Testis (tissue), 3 donors: Measurements from ENCODE around the gene PNO1. TPM values are rescaled to one million over a fixed set of nuclear protein-coding genes. Genes with fewer than 3 reads are reported as not detected.

ENCODE experiments used
- DNase-seq: peaks from one replicate; pipeline ENCODE4 v3.0.0-alpha.2; 2019
- H3K27ac ChIP-seq, 2 donors: fragments of 200-600 bp; sonication (generic); one replicate each; pipeline ENCODE4 v1.5.1; 2019
- H3K27me3 ChIP-seq: fragments of 200-600 bp; sonication (generic); one replicate; pipeline ENCODE4 v1.5.1; 2019
- H3K36me3 ChIP-seq: fragments of 200-600 bp; sonication (generic); one replicate; pipeline ENCODE4 v1.5.1; 2017; ENCODE audit warnings: low read depth; ENCODE audit errors: missing control alignments
- H3K4me1 ChIP-seq: fragments of 200-600 bp; sonication (generic); one replicate; pipeline ENCODE4 v1.5.1; 2019
- H3K4me3 ChIP-seq, 2 donors: fragments of 200-600 bp; sonication (generic); one replicate each; pipeline ENCODE4 v1.5.1; 2017 to 2019
- H3K9me3 ChIP-seq: fragments of 200-600 bp; sonication (generic); one replicate; pipeline ENCODE4 v1.5.1; 2017
- CTCF ChIP-seq, 3 experiments: fragments of 450-650 bp in 2 of 3; fragments of 200-600 bp in 1 of 3; sonication (generic) in 1 of 3; IDR thresholded peaks; one replicate each; pipeline ENCODE4 v1.5.1; 2016 to 2019; ENCODE audit warnings: antibody characterized with exemption in 3 of 3, mild to moderate bottlenecking in 2 of 3, moderate library complexity in 1 of 3
- POLR2A ChIP-seq: fragments of 450-650 bp; IDR thresholded peaks from one replicate; pipeline ENCODE4 v1.6.1; 2017; ENCODE audit warnings: antibody characterized with exemption, mild to moderate bottlenecking, moderate library complexity
- WGBS, 2 donors: methylation state at CpG; one replicate each; pipeline ENCODE4 v1.1.5; 2018; 5-methylcytosine and 5-hydroxymethylcytosine counted together
- intact Hi-C: fragments of 100-400 bp; cut with DNase I; formaldehyde crosslinking; loops from one replicate; pipeline ENCODE4 v1.15.1; 2023; ENCODE audit warnings: low total_unique reads
- polyA plus RNA-seq: library from polyadenylated mRNA; stranded (reverse); fragments of 350-450 nt; fragmentation: Illumina TruSeq; extraction: RNeasy Lipid Tissue Mini Kit (QIAGEN cat#74804); gene quantifications from one replicate; pipeline ENCODE4 v1.2.3, GENCODE V29; 2014; ENCODE audit warnings: low read depth, low replicate concordance; ENCODE audit not compliant: insufficient read depth
- total RNA-seq, 2 donors: library from RNA; depleted of rRNA; stranded (reverse); fragments of >200 nt; gene quantifications; one replicate each; pipeline ENCODE4 v1.2.3, GENCODE V29; 2016

The PNO1 gene
- total and polyA plus RNA-seq, 3 donors from 2014 or later = 13.3 to 18.4 (median 15.4) TPM

GRCh38 chr2:68163641-68164040 lies 6.0 kb downstream of the PNO1 start:
- no peak for DNase-seq
- no peaks in the 10 kb centered on the region for H3K9me3 ChIP-seq
- no peaks in the 10 kb centered on the region for H3K27me3 ChIP-seq
- intact Hi-C loops = no loop called here
- 90% methylated on average over 1 of the region's 1 CpG for WGBS, 2 donors
- TF ChIP-seq CTCF (IDR thresholded peaks at IDR 0.05) (no peak), POLR2A (no peak)
- no peaks in the 10 kb centered on the region for H3K36me3 ChIP-seq
- H3K4me1 ChIP-seq = no peaks in the 10 kb centered on the region
- H3K4me3 ChIP-seq = no peak overlapping the region
- H3K27ac ChIP-seq = no peak overlapping the region

- no peak for TF ChIP-seq POLR2A
- no peak for TF ChIP-seq CTCF (IDR thresholded peaks at IDR 0.05)
- intact Hi-C loops = no loop called here
Measured at GRCh38 chr2:68167186-68167585, 9.5 kb downstream of the PNO1 start.

GRCh38 chr2:68169308-68169707 lies 11.6 kb downstream of the PNO1 start:
- no peaks in the 10 kb centered on the region for H3K36me3 ChIP-seq
- no peak for TF ChIP-seq CTCF (IDR thresholded peaks at IDR 0.05)
- no peak for TF ChIP-seq POLR2A
- WGBS, 2 donors = 89 to 96% methylated on average over 4 of the region's 4 CpGs
- no peaks in the 10 kb centered on the region for H3K9me3 ChIP-seq
- H3K27ac ChIP-seq = no peak overlapping the region
- no peak for DNase-seq
- H3K27me3 ChIP-seq = no peaks in the 10 kb centered on the region
- no peaks in the 10 kb centered on the region for H3K4me1 ChIP-seq
- no peak overlapping the region for H3K4me3 ChIP-seq
- intact Hi-C loops = no loop called here

More at GRCh38 chr2:68167186-68167585, 9.5 kb downstream of the PNO1 start:
- H3K36me3 ChIP-seq = no peaks in the 10 kb centered on the region
- H3K27ac ChIP-seq = no peak overlapping the region
- whole genome bisulfite sequencing, 2 donors = 54 to 87% methylated on average over 3 of the region's 3 CpGs
- no peak overlapping the region for H3K4me3 ChIP-seq
- H3K4me1 ChIP-seq = no peaks in the 10 kb centered on the region
- H3K27me3 ChIP-seq = no peaks in the 10 kb centered on the region
- no peaks in the 10 kb centered on the region for H3K9me3 ChIP-seq
- no peak for DNase-seq

- no peak for TF ChIP-seq POLR2A
- no peak for TF ChIP-seq CTCF (IDR thresholded peaks at IDR 0.05)
- no peaks in the 10 kb centered on the region for H3K27me3 ChIP-seq
- intact Hi-C loops = no loop called here
- no peaks in the 10 kb centered on the region for H3K9me3 ChIP-seq
- no peaks in the 10 kb centered on the region for H3K36me3 ChIP-seq
- no peaks in the 10 kb centered on the region for H3K4me1 ChIP-seq
- H3K27ac ChIP-seq = no peak overlapping the region
- H3K4me3 ChIP-seq = no peak overlapping the region
- 91 to 98% methylated on average over 7 of the region's 7 CpGs for WGBS, 2 donors
- DNase-seq = no peak
Measured at GRCh38 chr2:68171146-68171545, 13.5 kb downstream of the PNO1 start.

- no peaks in the 10 kb centered on the region for H3K4me1 ChIP-seq
- TF ChIP-seq CTCF (IDR thresholded peaks at IDR 0.05) = no peak
- no peak for TF ChIP-seq POLR2A
- DNase-seq = no peak
- no peak overlapping the region for H3K27ac ChIP-seq
- H3K27me3 ChIP-seq = no peaks in the 10 kb centered on the region
- H3K9me3 ChIP-seq = no peaks in the 10 kb centered on the region
- intact Hi-C loops = no loop called here
- H3K4me3 ChIP-seq = no peak overlapping the region
- no peaks in the 10 kb centered on the region for H3K36me3 ChIP-seq
- WGBS, 2 donors = 90% methylated on average over 3 to 4 of the region's 4 CpGs
Measured at GRCh38 chr2:68171684-68172083, 14.0 kb downstream of the PNO1 start.
